ENCODE results near the gene MORC4.

MORC4 gene

GRCh38 chrX:106905064-106905708 lies 94.8 kb downstream of the MORC4 start:
- DNase-seq (ENCODE audit: low read depth) = no peak

- DNase-seq (ENCODE audit: low read depth) = no peak
Measured at GRCh38 chrX:106903856-106904528, 96.0 kb downstream of the MORC4 start.

- DNase-seq (ENCODE audit: low read depth) = no peak
Measured at GRCh38 chrX:106903291-106903824, 96.7 kb downstream of the MORC4 start, which contains the start of gene RIPPLY1. Gene RIPPLY1 (minus strand): TSS chrX:106903341. CDS start chrX:106903287, 54 bp downstream.

GRCh38 chrX:106902684-106903083 lies 97.3 kb downstream of the MORC4 start:
- DNase-seq (ENCODE audit: low read depth) = no peak

- no peak for DNase-seq (ENCODE audit: low read depth)
Measured at GRCh38 chrX:106901781-106902219, 98.2 kb downstream of the MORC4 start.

- DNase-seq (ENCODE audit: low read depth) = no peak
Measured at GRCh38 chrX:106901341-106901740, 98.7 kb downstream of the MORC4 start.

- DNase-seq (ENCODE audit: low read depth) = no peak
Measured at GRCh38 chrX:106899841-106900240, 100.2 kb downstream of the MORC4 start.

GRCh38 chrX:106899276-106899675 lies 100.7 kb downstream of the MORC4 start:
- DNase-seq (ENCODE audit: low read depth) = no peak

GRCh38 chrX:106898462-106898861 lies 101.5 kb downstream of the MORC4 start:
- peak; percentile 63 for DNase-seq (ENCODE audit: low read depth)

GRCh38 chrX:106897259-106897658 lies 102.8 kb downstream of the MORC4 start:
- peak; percentile 73 for DNase-seq (ENCODE audit: low read depth)

- DNase-seq (ENCODE audit: low read depth) = peak; percentile 77
Measured at GRCh38 chrX:106894978-106895452, 105.0 kb downstream of the MORC4 start.

- DNase-seq (ENCODE audit: low read depth) = peak; percentile 69
Measured at GRCh38 chrX:106894392-106894909, 105.6 kb downstream of the MORC4 start.

- DNase-seq (ENCODE audit: low read depth) = no peak
Measured at GRCh38 chrX:106891762-106892460, 108.1 kb downstream of the MORC4 start.
